HL-60 (cell line): ENCODE data around the gene AMMECR1.
A peak's percentile ranks its signal among the peaks of the same experiment; 100 is the strongest.

Experiments
- DNase-seq, 2 experiments: peaks; one replicate each; pipeline ENCODE4 v3.0.0-alpha.2; 2010 to 2020; ENCODE audit warnings: low read depth in 1 of 2, low spot score in 1 of 2
- H3K27ac ChIP-seq: fragments of 250-450 bp; sonication (Bioruptor Pico); replicated peaks from 2 replicates; pipeline ENCODE4 v1.5.1; 2020; ENCODE audit warnings: mild to moderate bottlenecking, moderate library complexity
- H3K27me3 ChIP-seq: fragments of 250-450 bp; sonication (Bioruptor Pico); 2 replicates; pipeline ENCODE4 v1.5.1; 2021; ENCODE audit warnings: mild to moderate bottlenecking, moderate library complexity; ENCODE audit not compliant: insufficient read depth, poor library complexity, severe bottlenecking
- H3K4me3 ChIP-seq: replicated peaks from 2 replicates; pipeline ENCODE4 v1.5.1; 2011; ENCODE audit warnings: mild to moderate bottlenecking, control low read depth, low read length; ENCODE audit not compliant: insufficient read depth
- GABPA ChIP-seq: IDR thresholded peaks from 2 replicates; pipeline ENCODE4 v1.6.1; 2012; ENCODE audit warnings: low read depth
- POLR2AphosphoS5 ChIP-seq: IDR thresholded peaks from 2 replicates; pipeline ENCODE4 v1.6.1; 2012; ENCODE audit warnings: low read depth
- SPI1 ChIP-seq: IDR thresholded peaks from 2 replicates; pipeline ENCODE4 v1.6.1; 2012; ENCODE audit warnings: low read depth, mild to moderate bottlenecking, borderline replicate concordance
- TF ChIP-seq, protein P1 (sequence below): IDR thresholded peaks from 2 replicates; pipeline ENCODE4 v1.6.1; 2012; ENCODE audit warnings: low read depth; ENCODE audit not compliant: insufficient replicate concordance
- TF ChIP-seq, protein P2 (sequence below): IDR thresholded peaks from one replicate; pipeline ENCODE4 v1.5.1; 2011; ENCODE audit warnings: low read length, control low read depth, inconsistent platforms; ENCODE audit not compliant: insufficient read depth

Gene AMMECR1

DNA sequence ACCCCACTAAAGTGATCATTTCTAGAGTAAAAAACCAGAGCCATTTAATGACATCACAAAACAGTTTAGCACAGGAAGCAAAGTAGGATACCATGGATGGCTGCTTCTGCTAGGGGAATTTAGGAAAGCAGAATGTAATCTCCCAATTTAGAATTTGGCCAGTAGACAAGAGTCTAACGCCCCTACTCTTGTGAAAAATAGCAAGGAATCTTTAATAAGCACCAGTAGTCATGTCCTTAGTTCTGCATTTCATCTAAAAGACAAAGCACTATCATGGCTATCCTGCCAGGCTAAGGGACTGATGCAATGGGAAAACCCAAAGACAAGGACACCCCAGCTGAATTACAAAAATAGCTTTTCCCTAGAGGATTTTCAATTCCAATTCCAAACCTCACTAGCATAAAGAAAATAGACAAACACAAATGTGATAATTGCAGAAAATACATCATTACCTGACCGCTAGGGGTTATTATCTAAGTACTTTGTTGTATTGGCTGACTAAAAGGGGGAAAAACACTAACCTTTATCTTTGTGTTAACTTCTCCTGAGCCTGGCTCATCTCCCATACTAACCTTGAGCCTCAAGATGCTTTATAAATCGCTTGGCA is 2.6 kb upstream of the AMMECR1 start:
- TF ChIP-seq, protein P1, sequence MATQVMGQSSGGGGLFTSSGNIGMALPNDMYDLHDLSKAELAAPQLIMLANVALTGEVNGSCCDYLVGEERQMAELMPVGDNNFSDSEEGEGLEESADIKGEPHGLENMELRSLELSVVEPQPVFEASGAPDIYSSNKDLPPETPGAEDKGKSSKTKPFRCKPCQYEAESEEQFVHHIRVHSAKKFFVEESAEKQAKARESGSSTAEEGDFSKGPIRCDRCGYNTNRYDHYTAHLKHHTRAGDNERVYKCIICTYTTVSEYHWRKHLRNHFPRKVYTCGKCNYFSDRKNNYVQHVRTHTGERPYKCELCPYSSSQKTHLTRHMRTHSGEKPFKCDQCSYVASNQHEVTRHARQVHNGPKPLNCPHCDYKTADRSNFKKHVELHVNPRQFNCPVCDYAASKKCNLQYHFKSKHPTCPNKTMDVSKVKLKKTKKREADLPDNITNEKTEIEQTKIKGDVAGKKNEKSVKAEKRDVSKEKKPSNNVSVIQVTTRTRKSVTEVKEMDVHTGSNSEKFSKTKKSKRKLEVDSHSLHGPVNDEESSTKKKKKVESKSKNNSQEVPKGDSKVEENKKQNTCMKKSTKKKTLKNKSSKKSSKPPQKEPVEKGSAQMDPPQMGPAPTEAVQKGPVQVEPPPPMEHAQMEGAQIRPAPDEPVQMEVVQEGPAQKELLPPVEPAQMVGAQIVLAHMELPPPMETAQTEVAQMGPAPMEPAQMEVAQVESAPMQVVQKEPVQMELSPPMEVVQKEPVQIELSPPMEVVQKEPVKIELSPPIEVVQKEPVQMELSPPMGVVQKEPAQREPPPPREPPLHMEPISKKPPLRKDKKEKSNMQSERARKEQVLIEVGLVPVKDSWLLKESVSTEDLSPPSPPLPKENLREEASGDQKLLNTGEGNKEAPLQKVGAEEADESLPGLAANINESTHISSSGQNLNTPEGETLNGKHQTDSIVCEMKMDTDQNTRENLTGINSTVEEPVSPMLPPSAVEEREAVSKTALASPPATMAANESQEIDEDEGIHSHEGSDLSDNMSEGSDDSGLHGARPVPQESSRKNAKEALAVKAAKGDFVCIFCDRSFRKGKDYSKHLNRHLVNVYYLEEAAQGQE, result no peak
- TF ChIP-seq POLR2AphosphoS5 (no peak), GABPA (no peak), SPI1 (no peak)
- TF ChIP-seq, protein P2, sequence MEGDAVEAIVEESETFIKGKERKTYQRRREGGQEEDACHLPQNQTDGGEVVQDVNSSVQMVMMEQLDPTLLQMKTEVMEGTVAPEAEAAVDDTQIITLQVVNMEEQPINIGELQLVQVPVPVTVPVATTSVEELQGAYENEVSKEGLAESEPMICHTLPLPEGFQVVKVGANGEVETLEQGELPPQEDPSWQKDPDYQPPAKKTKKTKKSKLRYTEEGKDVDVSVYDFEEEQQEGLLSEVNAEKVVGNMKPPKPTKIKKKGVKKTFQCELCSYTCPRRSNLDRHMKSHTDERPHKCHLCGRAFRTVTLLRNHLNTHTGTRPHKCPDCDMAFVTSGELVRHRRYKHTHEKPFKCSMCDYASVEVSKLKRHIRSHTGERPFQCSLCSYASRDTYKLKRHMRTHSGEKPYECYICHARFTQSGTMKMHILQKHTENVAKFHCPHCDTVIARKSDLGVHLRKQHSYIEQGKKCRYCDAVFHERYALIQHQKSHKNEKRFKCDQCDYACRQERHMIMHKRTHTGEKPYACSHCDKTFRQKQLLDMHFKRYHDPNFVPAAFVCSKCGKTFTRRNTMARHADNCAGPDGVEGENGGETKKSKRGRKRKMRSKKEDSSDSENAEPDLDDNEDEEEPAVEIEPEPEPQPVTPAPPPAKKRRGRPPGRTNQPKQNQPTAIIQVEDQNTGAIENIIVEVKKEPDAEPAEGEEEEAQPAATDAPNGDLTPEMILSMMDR, result no peak
- DNase-seq, result no peak
- Histone ChIP-seq H3K27ac (no peak overlapping the region), H3K4me3 (no peak overlapping the region), H3K27me3 (no peaks in the 10 kb centered on the region)

DNA sequence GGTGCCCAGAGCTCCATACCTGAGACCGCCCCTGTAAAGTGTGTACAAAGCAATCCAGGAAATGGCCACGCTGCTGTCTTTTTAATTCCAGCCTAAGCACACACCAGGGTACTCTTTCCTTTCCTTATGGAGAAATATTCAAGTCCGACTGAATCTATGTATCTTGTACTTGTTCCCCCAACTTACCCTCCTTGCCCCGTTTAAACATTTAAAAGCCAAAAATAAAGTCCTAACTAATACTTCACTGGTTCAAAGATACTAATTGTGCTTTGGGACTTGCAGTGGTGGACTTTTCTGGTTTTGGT is 731 bp upstream of the AMMECR1 start:
- peak overlapping the region; percentile 35 for H3K4me3 ChIP-seq
- H3K27me3 ChIP-seq, result no peaks in the 10 kb centered on the region
- DNase-seq, result no peak
- TF ChIP-seq, protein P2, result no peak
- TF ChIP-seq SPI1, result no peak
- no peak for TF ChIP-seq GABPA
- TF ChIP-seq, protein P1, result no peak
- TF ChIP-seq POLR2AphosphoS5, result no peak
- peak overlapping the region; percentile 69 for H3K27ac ChIP-seq

DNA sequence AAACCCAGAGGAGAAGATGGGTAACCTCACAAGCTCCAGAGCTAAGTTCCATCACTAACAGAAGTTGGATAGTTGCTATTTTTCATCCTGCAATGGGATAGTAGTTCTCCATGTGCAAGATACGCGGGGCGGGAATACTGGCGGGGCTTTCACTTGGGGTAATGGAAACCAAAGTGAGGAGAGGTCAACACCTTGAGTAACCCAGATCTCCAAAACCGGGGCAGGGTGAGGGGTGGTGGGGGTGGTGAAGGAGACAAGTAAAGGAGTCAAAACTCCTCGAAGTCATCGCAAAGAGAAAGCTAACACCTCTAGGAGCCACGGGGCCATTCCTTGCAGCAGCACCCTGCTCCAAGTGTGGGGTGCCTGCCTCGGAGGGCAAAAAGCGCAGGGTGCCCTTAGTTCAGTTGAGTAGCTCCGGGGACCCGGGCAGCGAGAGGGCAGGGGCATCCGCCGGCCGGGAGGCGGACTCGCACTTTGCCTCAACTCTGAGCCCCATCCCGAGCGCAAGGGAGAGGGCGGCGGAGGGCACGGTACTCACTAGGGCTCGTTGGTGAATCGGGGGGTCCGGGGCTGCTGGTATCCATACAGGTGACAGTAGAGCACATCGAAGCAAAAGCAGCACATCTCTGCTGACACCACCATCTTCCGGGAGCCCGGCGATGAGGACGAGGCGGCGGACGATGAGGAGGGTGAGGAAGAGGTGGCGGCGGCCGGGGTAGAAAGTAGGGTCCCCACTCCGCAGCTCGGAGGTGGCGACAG is 645 bp downstream of the AMMECR1 start:
- no peak for TF ChIP-seq GABPA
- TF ChIP-seq POLR2AphosphoS5, result no peak
- TF ChIP-seq, protein P2, result no peak
- TF ChIP-seq, protein P1, result no peak
- TF ChIP-seq SPI1, result no peak
- peak in 1 of 2 experiments; percentile 3 for DNase-seq
- Histone ChIP-seq H3K4me3 (peak overlapping the region; percentile 79), H3K27ac (peak overlapping the region; percentile 90), H3K27me3 (no peaks in the 10 kb centered on the region)
